PFSK-1 (cell line): ENCODE data around the gene PDE4B.

Experiments
- FOXP2 ChIP-seq: optimal IDR thresholded peaks from 2 replicates; pipeline ENCODE3; 2011; ENCODE audit warnings: borderline replicate concordance, control low read depth, inconsistent platforms; ENCODE audit not compliant: insufficient read depth; ENCODE audit errors: extremely low read length, extremely low read depth
- POLR2AphosphoS5 ChIP-seq: IDR thresholded peaks from 2 replicates; pipeline ENCODE4 v1.6.1; 2012; ENCODE audit warnings: low read depth, mild to moderate bottlenecking, control low read depth, low read length, moderate library complexity
- SIN3A ChIP-seq: IDR thresholded peaks from 2 replicates; pipeline ENCODE4 v1.6.1; 2012; ENCODE audit warnings: mild to moderate bottlenecking, low read length, moderate library complexity, borderline replicate concordance; ENCODE audit not compliant: insufficient read depth
- TAF1 ChIP-seq: IDR thresholded peaks from 2 replicates; pipeline ENCODE4 v1.6.1; 2012; ENCODE audit warnings: low read length, control low read depth, borderline replicate concordance; ENCODE audit not compliant: insufficient read depth
- TF ChIP-seq, protein P1 (sequence below), 2 experiments: IDR thresholded peaks; 2 replicates each; pipeline versions ENCODE4 v1.6.1 to v1.8.0; 2011 to 2012; ENCODE audit warnings: low read depth in 2 of 2, low read length in 2 of 2, control low read depth in 1 of 2, inconsistent platforms in 1 of 2, mild to moderate bottlenecking in 1 of 2, moderate library complexity in 1 of 2; ENCODE audit not compliant: insufficient read depth in 1 of 2

Gene PDE4B

DNA sequence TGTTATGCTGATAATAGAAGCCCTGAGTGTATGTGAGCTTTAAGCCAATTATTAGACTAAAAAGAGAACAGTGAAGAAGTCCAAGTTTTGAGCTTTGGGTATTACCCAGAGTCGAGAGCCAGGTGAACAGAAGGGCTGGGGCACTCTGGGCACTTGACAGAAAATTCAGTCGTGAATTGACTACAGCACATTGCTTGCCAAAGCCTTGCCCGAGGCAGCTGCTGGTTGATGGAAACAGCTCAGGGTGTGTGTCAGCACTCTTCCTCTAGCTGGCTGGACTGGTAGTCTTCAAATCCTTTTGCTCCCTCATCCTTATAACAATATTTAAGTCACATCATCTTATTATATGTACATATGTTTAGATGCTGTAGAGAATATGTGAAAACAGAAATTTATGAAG lies 21.3 kb downstream of the PDE4B start:
- no peak for TF ChIP-seq FOXP2
- TF ChIP-seq TAF1 = no peak
- TF ChIP-seq, protein P1, sequence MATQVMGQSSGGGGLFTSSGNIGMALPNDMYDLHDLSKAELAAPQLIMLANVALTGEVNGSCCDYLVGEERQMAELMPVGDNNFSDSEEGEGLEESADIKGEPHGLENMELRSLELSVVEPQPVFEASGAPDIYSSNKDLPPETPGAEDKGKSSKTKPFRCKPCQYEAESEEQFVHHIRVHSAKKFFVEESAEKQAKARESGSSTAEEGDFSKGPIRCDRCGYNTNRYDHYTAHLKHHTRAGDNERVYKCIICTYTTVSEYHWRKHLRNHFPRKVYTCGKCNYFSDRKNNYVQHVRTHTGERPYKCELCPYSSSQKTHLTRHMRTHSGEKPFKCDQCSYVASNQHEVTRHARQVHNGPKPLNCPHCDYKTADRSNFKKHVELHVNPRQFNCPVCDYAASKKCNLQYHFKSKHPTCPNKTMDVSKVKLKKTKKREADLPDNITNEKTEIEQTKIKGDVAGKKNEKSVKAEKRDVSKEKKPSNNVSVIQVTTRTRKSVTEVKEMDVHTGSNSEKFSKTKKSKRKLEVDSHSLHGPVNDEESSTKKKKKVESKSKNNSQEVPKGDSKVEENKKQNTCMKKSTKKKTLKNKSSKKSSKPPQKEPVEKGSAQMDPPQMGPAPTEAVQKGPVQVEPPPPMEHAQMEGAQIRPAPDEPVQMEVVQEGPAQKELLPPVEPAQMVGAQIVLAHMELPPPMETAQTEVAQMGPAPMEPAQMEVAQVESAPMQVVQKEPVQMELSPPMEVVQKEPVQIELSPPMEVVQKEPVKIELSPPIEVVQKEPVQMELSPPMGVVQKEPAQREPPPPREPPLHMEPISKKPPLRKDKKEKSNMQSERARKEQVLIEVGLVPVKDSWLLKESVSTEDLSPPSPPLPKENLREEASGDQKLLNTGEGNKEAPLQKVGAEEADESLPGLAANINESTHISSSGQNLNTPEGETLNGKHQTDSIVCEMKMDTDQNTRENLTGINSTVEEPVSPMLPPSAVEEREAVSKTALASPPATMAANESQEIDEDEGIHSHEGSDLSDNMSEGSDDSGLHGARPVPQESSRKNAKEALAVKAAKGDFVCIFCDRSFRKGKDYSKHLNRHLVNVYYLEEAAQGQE (IDR thresholded peaks at IDR 0.05; ENCODE audit: insufficient read depth in 1 of 2, low read depth in 2 of 2, low read length in 2 of 2) = no peak
- no peak for TF ChIP-seq SIN3A
- TF ChIP-seq POLR2AphosphoS5 = no peak

DNA sequence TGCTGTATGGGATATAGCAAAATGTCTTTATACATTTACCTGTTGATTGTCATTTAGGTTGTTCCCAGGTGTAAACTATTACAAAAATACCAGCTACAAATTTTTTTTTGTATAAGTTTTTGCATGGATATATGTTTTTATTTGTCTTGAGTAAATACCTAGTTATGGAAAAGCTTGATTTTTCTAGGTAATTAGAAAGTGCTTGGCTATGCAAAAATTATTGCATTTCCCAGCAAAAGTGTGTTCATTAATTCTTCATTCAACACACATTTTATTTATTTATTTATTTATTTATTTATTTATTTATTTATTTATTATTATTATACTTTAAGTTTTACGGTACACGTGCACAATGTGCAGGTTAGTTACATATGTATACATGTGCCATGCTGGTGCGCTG lies 22.1 kb downstream of the PDE4B start:
- TF ChIP-seq SIN3A (no peak), FOXP2 (no peak), POLR2AphosphoS5 (no peak), TAF1 (no peak)
- TF ChIP-seq, protein P1 (IDR thresholded peaks at IDR 0.05; ENCODE audit: insufficient read depth in 1 of 2, low read depth in 2 of 2, low read length in 2 of 2) = no peak

DNA sequence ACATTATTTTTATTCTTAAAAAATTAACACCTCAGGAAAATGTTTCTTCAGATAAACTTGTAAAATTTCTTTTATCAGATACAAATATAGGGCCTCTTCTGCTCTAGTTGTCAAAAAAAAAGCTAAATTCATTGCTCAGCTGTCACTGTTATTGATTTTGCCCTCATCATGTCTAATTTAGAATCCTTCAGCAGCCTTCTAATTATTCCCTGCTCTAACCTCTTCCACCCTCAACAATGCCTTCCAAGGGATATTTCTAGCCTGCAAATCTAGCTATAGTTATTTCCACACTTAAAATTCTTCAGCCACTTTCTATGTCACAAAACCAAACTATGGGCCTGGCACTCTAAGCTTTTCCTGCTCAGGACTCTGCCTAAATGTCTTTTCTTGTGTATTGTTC lies 25.2 kb downstream of the PDE4B start:
- no peak for TF ChIP-seq POLR2AphosphoS5
- TF ChIP-seq FOXP2 = no peak
- TF ChIP-seq SIN3A = no peak
- TF ChIP-seq, protein P1 (IDR thresholded peaks at IDR 0.05; ENCODE audit: insufficient read depth in 1 of 2, low read depth in 2 of 2, low read length in 2 of 2) = no peak
- no peak for TF ChIP-seq TAF1

DNA sequence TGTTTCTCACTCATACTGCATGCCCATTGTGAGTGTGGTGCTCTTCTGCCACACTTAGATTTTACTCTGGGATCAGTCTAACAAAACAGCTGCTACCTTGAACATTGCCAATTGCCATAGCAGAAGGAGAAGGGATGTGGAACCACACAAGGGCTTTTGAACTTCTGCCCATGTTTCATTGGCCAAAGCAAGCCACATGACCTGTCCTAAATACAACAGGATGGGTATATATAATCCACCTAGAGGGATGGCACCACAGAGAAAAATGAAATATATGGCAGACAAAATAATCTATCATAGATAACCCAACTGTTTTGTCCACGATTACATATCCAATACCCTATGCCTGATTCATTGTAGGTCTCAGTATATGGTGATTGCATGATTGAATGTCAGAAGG lies 26.3 kb downstream of the PDE4B start:
- TF ChIP-seq POLR2AphosphoS5 = no peak
- no peak for TF ChIP-seq TAF1
- TF ChIP-seq FOXP2 = no peak
- no peak for TF ChIP-seq SIN3A
- TF ChIP-seq, protein P1 (IDR thresholded peaks at IDR 0.05; ENCODE audit: insufficient read depth in 1 of 2, low read depth in 2 of 2, low read length in 2 of 2) = no peak

DNA sequence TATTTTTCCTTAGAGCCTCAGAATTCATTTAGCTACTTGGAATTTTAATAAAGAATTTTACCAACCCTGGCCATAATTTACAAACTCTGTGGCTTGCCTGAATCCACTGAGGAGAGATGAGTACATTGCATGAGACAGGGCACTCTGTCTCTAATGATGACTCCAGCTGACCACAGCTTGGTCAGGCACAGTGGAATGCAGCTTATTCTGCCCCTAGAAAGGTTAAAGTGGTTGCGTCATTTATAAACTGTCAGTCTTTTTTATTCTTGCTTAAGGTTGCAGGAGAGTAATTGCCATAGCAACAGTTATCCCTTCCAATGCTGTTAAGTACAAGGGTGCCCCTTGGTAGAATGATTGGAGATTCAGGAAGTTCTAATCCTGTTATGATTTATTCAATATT lies 28.3 kb downstream of the PDE4B start:
- TF ChIP-seq POLR2AphosphoS5 = no peak
- TF ChIP-seq TAF1 = no peak
- TF ChIP-seq FOXP2 = no peak
- TF ChIP-seq, protein P1 (IDR thresholded peaks at IDR 0.05; ENCODE audit: insufficient read depth in 1 of 2, low read depth in 2 of 2, low read length in 2 of 2) = no peak
- TF ChIP-seq SIN3A = no peak
